HG03460 (cell line): ENCODE measurements around the gene OR5L2.
"Not testable (repeated sequence)": the region's sequence is repeated elsewhere in the genome, so short reads cannot be mapped to it uniquely, and the experiment has no call there.

ENCODE experiments used
- ATAC-seq: cut with Tn5 transposase; IDR thresholded peaks from one replicate; pipeline ENCODE4 v1.9.1; 2021; ENCODE audit not compliant: unreplicated experiment

OR5L2 gene

GRCh38 chr11:55826919-55827318, at the start of gene OR5L2:
Gene OR5L2, plus strand, starts transcription at chr11:55827219. Its CDS starts 0 bp downstream, at chr11:55827219.
- no peak for ATAC-seq

- ATAC-seq, result no peak
Observed at GRCh38 chr11:55791606-55792005, 35.4 kb upstream of the OR5L2 start.

GRCh38 chr11:55793321-55793720, 33.7 kb upstream of the OR5L2 start:
- ATAC-seq, result no peak

GRCh38 chr11:55795256-55795655, 31.8 kb upstream of the OR5L2 start, which contains the start of gene OR5D14:
Gene OR5D14, plus strand, starts transcription at chr11:55795556. Its CDS starts 0 bp downstream, at chr11:55795556.
- ATAC-seq, result no peak

GRCh38 chr11:55806248-55806647, 20.8 kb upstream of the OR5L2 start:
- ATAC-seq, result no peak

- no peak for ATAC-seq
Observed at GRCh38 chr11:55811067-55811466, 16.0 kb upstream of the OR5L2 start, which contains the start of gene OR5L1. Gene OR5L1, plus strand, starts transcription at chr11:55811367. Its CDS starts 100 bp downstream, at chr11:55811467.

GRCh38 chr11:55819330-55819729, 7.7 kb upstream of the OR5L2 start, which contains the start of gene OR5D18:
Gene OR5D18, plus strand, starts transcription at chr11:55819630. Its CDS starts 0 bp downstream, at chr11:55819630.
- ATAC-seq, result no peak

- no peak for ATAC-seq
Observed at GRCh38 chr11:55838452-55838851, 11.4 kb downstream of the OR5L2 start, which contains the start of gene OR5D16. Gene OR5D16, plus strand, starts transcription at chr11:55838752. Its CDS starts 0 bp downstream, at chr11:55838752.

- ATAC-seq, result no peak
Observed at GRCh38 chr11:55847453-55847852, 20.4 kb downstream of the OR5L2 start.

GRCh38 chr11:55849037-55849436, 22.0 kb downstream of the OR5L2 start:
- ATAC-seq, result no peak

- ATAC-seq, result no peak
Observed at GRCh38 chr11:55852141-55852540, 25.1 kb downstream of the OR5L2 start.

GRCh38 chr11:55854704-55855103, 27.7 kb downstream of the OR5L2 start:
- ATAC-seq, result no peak

GRCh38 chr11:55867354-55867753, 40.3 kb downstream of the OR5L2 start:
- ATAC-seq, result not testable (repeated sequence)

GRCh38 chr11:55872731-55873130, 45.7 kb downstream of the OR5L2 start:
- not testable (repeated sequence) for ATAC-seq

GRCh38 chr11:55873146-55873545, 46.1 kb downstream of the OR5L2 start:
- not testable (repeated sequence) for ATAC-seq
